ENCODE data around the gene NCAPD3. TPM values are rescaled to one million over a fixed set of nuclear protein-coding genes. Genes with fewer than 3 reads are reported as not detected.

NCAPD3 gene
- total RNA-seq, 2 donors from 2014 or later: 42.6 to 45.5 TPM

DNA sequence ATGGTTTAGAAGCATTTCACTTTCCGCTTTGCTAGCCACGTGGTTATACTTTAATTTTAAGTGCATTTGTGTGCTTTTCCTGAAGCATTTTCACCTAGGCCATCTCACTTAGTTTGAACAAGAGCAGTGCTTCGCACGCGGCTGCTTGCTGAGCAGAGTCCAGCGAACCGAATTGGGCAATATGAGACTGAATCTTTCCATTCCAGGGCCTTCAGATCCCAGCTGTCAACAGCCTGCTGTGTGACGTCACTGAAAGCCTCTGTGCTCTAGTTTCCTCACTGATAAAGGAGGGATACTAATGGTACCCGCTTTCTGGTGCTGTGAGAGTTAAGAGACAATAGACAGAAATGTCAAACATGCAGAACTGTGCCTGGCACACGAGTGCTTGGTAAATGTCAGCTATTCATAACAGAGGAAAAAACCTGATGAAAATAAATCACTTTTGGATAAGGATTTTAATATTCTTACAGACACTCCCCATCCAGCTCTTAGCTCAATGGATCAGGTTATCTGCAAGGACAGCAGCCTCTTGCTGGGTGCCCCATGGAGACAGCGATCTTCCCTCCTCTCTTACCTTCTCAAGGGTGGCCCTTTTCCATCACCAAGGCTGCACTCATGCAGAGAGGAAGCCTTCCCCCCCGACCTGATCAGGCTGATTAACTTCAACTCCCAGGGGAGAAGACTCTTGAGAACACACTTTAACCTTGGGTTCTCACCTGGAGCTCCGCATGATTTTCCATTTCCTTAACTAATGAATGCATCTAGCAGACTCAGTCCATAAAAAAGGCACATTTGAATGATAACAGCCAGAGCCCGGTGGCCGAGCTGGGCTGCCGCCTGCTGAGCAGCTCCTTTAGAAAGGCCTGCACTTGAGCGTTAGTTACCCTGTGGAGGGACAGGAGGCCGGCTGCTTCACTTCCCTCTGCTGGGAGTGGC is 48.9 kb upstream of the NCAPD3 start:
- 36 to 38% methylated on average over 13 to 18 of the region's 18 CpGs for WGBS, 2 experiments (ENCODE audit: insufficient coverage in 1 of 2, insufficient read length in 1 of 2)
- Mint-ChIP-seq H3K4me1 (peaks cover 21% of the 10 kb centered on the region), H3K27me3 (ENCODE audit: insufficient read depth) (peaks cover 17% of the 10 kb centered on the region), H3K4me3 (peak overlapping the region; percentile 84), H3K36me3 (ENCODE audit: low read depth) (no peaks in the 10 kb centered on the region), H3K9me3 (no peaks in the 10 kb centered on the region), H3K27ac (no peak overlapping the region)
- Histone ChIP-seq H3K9me3 (ENCODE audit: control insufficient read depth, low read length) (no peaks in the 10 kb centered on the region), H3K27ac (ENCODE audit: low read depth, low read length) (no peak overlapping the region), H3K9ac (ENCODE audit: extremely low read depth, low read length, poor library complexity, severe bottlenecking) (no peak overlapping the region), H3K36me3 (ENCODE audit: control insufficient read depth, insufficient read depth, low read length) (no peaks in the 10 kb centered on the region), H3K27me3 (ENCODE audit: control insufficient read depth, insufficient read depth, low read length, poor library complexity, severe bottlenecking) (peaks cover 54% of the 10 kb centered on the region), H3K4me1 (ENCODE audit: control insufficient read depth, insufficient read depth, low read length) (no peaks in the 10 kb centered on the region), H3K4me3 (ENCODE audit: low read length) (no peak overlapping the region)
- DNase-seq: peak; percentile 83
- TF ChIP-seq, protein P1, sequence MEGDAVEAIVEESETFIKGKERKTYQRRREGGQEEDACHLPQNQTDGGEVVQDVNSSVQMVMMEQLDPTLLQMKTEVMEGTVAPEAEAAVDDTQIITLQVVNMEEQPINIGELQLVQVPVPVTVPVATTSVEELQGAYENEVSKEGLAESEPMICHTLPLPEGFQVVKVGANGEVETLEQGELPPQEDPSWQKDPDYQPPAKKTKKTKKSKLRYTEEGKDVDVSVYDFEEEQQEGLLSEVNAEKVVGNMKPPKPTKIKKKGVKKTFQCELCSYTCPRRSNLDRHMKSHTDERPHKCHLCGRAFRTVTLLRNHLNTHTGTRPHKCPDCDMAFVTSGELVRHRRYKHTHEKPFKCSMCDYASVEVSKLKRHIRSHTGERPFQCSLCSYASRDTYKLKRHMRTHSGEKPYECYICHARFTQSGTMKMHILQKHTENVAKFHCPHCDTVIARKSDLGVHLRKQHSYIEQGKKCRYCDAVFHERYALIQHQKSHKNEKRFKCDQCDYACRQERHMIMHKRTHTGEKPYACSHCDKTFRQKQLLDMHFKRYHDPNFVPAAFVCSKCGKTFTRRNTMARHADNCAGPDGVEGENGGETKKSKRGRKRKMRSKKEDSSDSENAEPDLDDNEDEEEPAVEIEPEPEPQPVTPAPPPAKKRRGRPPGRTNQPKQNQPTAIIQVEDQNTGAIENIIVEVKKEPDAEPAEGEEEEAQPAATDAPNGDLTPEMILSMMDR (conservative IDR thresholded peaks at IDR 0.05): no peak

DNA sequence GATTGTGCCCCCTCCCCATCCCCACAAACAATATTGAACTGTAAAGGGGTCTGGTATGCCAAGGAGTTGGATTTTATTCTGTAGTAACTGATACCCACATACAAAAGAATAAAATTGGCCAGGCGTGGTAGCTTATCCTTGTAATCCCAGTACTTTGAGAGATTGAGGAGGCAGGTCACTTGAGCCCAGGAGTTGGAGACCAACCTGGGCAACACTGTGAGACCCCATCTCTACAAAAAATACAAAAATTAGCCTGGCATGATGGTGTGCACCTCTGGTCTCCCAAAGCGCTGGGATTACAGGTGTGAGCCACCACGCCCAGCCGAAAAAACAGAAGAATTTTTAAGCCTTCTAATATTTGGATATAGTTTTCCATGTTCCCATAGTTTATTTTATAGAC is 48.2 kb upstream of the NCAPD3 start:
- WGBS, 2 experiments (ENCODE audit: insufficient coverage in 1 of 2, insufficient read length in 1 of 2): 93 to 100% methylated on average over 4 of the region's 4 CpGs
- H3K27ac Mint-ChIP-seq: no peak overlapping the region
- no peaks in the 10 kb centered on the region for H3K4me1 ChIP-seq (ENCODE audit: control insufficient read depth, insufficient read depth, low read length)
- H3K4me1 Mint-ChIP-seq: peaks cover 18% of the 10 kb centered on the region
- H3K27me3 ChIP-seq (ENCODE audit: control insufficient read depth, insufficient read depth, low read length, poor library complexity, severe bottlenecking): peaks cover 47% of the 10 kb centered on the region
- peaks cover 12% of the 10 kb centered on the region for H3K27me3 Mint-ChIP-seq (ENCODE audit: insufficient read depth)
- no peaks in the 10 kb centered on the region for H3K36me3 ChIP-seq (ENCODE audit: control insufficient read depth, insufficient read depth, low read length)
- no peaks in the 10 kb centered on the region for H3K36me3 Mint-ChIP-seq (ENCODE audit: low read depth)
- H3K27ac ChIP-seq (ENCODE audit: low read depth, low read length): no peak overlapping the region
- DNase-seq: peak; percentile 9
- no peak overlapping the region for H3K9ac ChIP-seq (ENCODE audit: extremely low read depth, low read length, poor library complexity, severe bottlenecking)
- H3K4me3 Mint-ChIP-seq: no peak overlapping the region
- no peaks in the 10 kb centered on the region for H3K9me3 ChIP-seq (ENCODE audit: control insufficient read depth, low read length)
- H3K4me3 ChIP-seq (ENCODE audit: low read length): no peak overlapping the region
- no peaks in the 10 kb centered on the region for H3K9me3 Mint-ChIP-seq
- TF ChIP-seq, protein P1 (conservative IDR thresholded peaks at IDR 0.05): no peak

DNA sequence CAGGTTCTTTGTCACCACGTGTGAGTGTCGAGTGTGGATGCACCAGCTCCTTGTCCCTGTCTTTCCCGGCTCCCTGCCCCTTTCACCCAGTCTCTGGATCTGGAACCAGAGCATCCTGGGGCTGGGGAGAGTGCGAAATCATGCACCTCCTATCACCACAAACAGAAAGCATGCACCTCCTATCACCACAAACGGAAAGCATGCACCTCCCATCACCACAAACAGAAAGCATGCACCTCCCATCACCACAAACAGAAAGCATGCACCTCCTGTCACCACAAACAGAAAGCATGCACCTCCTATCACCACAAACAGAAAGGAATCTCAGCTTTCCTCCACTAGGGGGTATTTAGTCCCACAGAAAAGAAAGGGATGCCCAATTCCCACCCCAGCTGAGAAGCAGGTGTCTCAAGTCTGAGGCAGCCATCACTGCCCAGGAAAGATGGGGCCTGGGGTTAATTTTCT is 46.5 kb upstream of the NCAPD3 start:
- Histone ChIP-seq H3K36me3 (ENCODE audit: control insufficient read depth, insufficient read depth, low read length) (no peaks in the 10 kb centered on the region), H3K9me3 (ENCODE audit: control insufficient read depth, low read length) (no peaks in the 10 kb centered on the region), H3K9ac (ENCODE audit: extremely low read depth, low read length, poor library complexity, severe bottlenecking) (no peak overlapping the region), H3K27ac (ENCODE audit: low read depth, low read length) (no peak overlapping the region), H3K4me3 (ENCODE audit: low read length) (no peak overlapping the region), H3K4me1 (ENCODE audit: control insufficient read depth, insufficient read depth, low read length) (no peaks in the 10 kb centered on the region), H3K27me3 (ENCODE audit: control insufficient read depth, insufficient read depth, low read length, poor library complexity, severe bottlenecking) (peaks cover 30% of the 10 kb centered on the region)
- DNase-seq: peak; percentile 55
- 68 to 83% methylated on average over 2 to 5 of the region's 5 CpGs for WGBS, 2 experiments (ENCODE audit: insufficient coverage in 1 of 2, insufficient read length in 1 of 2)
- Mint-ChIP-seq H3K4me1 (peaks cover 16% of the 10 kb centered on the region), H3K36me3 (ENCODE audit: low read depth) (no peaks in the 10 kb centered on the region), H3K27me3 (ENCODE audit: insufficient read depth) (peaks cover 4% of the 10 kb centered on the region), H3K27ac (no peak overlapping the region), H3K4me3 (no peak overlapping the region), H3K9me3 (no peaks in the 10 kb centered on the region)
- TF ChIP-seq, protein P1 (conservative IDR thresholded peaks at IDR 0.05): peak; percentile 74
